Tibial nerve (tissue), 4 donors: Measurements from ENCODE around the gene PTPDC1.

Experiments
- CTCF ChIP-seq, 5 experiments: fragments of 200-600 bp in 3 of 5; fragments of 450-650 bp in 2 of 5; sonication (generic) in 3 of 5; IDR thresholded peaks; one replicate each; pipeline ENCODE4 v1.5.1; 2016 to 2019; ENCODE audit warnings: antibody characterized with exemption in 5 of 5, mild to moderate bottlenecking in 3 of 5, moderate library complexity in 2 of 5
- EP300 ChIP-seq, 2 donors: sonication (generic); formaldehyde crosslinking; IDR thresholded peaks; one replicate each; pipeline ENCODE4 v1.6.1; 2017; ENCODE audit warnings: antibody characterized with exemption in 2 of 2, mild to moderate bottlenecking in 1 of 2

GRCh38 chr9:94144394-94144793 lies 60.1 kb downstream of the PTPDC1 start:
- TF ChIP-seq CTCF (IDR thresholded peaks at IDR 0.05) (no peak), EP300 (IDR thresholded peaks at IDR 0.05) (peak in 1 of 2 donors; percentile 51)
